GM15510 (cell line): Measurements from ENCODE around the gene ESX1.

ENCODE experiments used
- POLR2A ChIP-seq: IDR thresholded peaks from 3 replicates; pipeline ENCODE4 v1.6.1; 2011; ENCODE audit warnings: borderline replicate concordance; ENCODE audit not compliant: insufficient read length; ENCODE audit errors: extremely low read depth

Gene ESX1

GRCh38 chrX:104205548-104205947 is 49.2 kb downstream of the ESX1 start:
- no peak for TF ChIP-seq POLR2A
